Measurements from ENCODE around the gene CFAP126.
A peak's percentile ranks its signal among the peaks of the same experiment; 100 is the strongest.
"Not testable (repeated sequence)": the region's sequence is repeated elsewhere in the genome, so short reads cannot be mapped to it uniquely, and the experiment has no call there.

Gene CFAP126, protein sequence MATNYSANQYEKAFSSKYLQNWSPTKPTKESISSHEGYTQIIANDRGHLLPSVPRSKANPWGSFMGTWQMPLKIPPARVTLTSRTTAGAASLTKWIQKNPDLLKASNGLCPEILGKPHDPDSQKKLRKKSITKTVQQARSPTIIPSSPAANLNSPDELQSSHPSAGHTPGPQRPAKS

GRCh38 chr1:161367684-161368400 lies at the start of gene CFAP126:
Gene CFAP126, minus strand, starts transcription at chr1:161367876. Its CDS starts 8 bp downstream, at chr1:161367868.
- no peak for DNase-seq

DNA sequence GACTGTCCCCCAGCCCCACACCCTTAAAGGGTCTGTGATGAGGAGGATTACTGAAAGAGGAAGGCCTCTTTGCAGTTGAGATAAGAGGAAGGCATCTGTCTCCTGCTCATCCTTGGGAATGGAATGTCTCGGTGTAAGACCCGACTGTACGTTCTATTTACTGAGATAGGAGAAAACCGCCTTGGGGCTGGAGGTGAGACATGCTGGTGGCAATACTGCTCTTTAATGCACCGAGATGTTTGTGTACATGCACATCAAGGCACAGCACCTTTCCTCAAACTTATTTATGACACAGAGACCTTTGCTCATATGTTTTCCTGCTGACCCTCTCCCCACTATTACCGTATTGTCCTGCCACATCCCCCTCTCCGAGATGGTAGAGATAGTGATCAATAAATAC lies 45.4 kb upstream of the CFAP126 start:
- not testable (repeated sequence) for DNase-seq

GRCh38 chr1:161410636-161410970 lies 42.9 kb upstream of the CFAP126 start:
- DNase-seq = not testable (repeated sequence)

DNA sequence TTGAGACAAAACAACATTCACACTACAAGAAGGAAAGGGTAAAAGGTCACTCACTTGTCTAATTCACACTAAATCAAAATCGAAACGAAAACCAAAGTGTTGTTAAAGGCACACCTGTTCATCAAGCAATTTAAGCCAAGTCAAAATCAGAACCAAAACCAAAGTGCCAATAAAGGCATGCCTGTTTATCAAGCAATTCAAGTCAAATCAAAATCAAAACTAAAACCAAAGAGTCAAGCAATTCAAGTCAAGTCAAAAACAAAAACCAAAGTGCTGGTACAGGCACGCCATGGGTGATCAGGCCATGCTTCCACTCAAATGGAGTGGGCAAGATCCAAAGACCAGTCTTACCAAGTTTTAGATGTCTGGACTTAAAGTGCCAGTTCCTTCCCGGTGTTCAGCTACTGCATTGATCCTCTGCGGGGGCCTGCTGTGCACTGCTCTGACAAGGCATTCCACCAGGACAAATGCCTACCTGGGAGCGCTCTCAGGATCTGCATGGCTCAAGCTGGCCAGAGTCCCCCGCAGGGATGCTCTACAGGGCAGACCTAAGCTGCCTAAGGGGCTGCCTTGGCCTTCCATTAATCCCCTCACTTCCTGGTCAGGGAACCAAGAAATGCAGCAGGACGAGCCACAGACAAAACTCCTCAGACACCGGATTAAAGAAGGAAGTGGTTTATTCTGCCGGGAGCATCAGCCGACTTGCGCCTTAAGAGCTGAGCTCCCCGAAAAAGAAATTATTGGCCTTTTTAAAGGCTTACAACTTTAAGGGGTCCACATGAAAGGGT lies 42.4 kb upstream of the CFAP126 start:
- not testable (repeated sequence) for DNase-seq

DNA sequence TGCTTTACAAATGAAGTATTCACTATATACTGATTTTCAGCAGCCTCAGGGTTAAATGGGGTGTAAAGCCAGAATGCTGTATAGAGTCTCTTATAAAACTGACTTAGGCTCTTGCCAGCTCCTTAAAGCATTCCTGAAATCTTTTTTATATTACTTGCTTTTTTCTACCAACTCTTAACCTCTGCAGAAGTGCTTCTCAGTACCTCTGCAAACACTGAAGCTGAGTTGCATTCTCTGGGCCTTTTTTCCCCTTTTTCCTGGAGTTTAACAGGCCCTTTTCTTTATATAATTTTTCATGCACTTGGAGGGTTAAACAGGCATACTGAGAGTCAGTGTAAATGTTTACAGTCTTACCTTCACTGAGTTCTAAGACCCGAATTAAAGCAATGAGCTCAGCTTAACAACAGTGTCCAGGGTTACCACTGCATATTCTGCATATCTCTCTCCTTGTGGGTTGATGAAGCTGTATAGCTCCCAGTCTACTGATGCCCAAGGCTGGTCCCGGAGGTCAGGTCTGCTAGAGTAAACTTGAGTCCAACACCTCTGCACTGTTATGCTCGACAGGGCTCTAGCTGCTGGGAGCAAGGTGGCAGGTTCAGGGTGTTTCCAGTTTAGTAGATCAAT lies 40.9 kb upstream of the CFAP126 start:
- no peak for DNase-seq

GRCh38 chr1:161407451-161407985 lies 39.8 kb upstream of the CFAP126 start:
- no peak for DNase-seq

GRCh38 chr1:161406551-161406950 lies 38.9 kb upstream of the CFAP126 start:
- not testable (repeated sequence) for DNase-seq

DNA sequence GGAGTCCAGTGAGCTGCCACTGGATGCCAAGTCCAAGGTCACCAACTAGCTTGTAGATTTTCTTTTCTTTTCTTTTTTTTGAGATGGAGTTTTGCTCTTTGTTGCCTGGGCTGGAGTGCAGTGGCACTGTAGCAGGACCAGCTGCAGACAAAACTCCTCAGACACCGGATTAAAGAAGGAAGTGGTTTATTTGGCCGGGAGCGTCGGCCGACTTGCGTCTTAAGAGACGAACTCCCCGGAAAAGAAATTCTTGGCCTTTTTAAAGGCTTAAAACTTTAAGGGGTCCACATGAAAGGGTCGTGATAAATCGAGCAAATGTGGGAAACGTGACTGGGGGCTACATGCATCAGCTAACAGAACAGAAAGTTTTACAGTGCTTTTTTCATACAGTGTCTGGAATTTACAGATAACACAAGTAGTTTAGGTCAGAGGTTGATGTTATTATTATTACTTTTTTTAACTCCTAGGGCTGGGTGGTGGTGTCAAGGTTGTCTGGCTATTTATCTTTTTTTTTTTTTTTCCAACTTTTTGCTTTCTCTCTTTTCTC lies 36.4 kb upstream of the CFAP126 start:
- DNase-seq = no peak

DNA sequence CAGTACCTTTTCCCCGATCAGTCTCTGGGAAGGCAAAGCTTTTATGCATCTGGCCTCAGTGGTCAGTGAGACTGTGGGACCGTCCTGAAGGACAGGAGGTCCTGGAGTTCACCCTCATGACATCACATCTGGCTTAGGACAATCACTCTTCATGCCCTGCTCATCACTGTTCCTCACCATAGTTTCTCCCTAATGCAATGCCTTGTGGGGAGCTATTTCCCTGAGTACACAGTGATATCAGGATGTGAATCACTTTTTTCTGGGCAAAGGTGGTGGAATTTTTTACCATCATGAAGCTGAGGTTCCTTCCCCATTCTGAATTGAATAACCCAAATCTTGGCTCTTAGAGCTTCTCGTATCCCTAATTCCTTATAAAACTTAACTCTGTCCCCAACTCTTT lies 34.8 kb upstream of the CFAP126 start:
- DNase-seq = no peak

DNA sequence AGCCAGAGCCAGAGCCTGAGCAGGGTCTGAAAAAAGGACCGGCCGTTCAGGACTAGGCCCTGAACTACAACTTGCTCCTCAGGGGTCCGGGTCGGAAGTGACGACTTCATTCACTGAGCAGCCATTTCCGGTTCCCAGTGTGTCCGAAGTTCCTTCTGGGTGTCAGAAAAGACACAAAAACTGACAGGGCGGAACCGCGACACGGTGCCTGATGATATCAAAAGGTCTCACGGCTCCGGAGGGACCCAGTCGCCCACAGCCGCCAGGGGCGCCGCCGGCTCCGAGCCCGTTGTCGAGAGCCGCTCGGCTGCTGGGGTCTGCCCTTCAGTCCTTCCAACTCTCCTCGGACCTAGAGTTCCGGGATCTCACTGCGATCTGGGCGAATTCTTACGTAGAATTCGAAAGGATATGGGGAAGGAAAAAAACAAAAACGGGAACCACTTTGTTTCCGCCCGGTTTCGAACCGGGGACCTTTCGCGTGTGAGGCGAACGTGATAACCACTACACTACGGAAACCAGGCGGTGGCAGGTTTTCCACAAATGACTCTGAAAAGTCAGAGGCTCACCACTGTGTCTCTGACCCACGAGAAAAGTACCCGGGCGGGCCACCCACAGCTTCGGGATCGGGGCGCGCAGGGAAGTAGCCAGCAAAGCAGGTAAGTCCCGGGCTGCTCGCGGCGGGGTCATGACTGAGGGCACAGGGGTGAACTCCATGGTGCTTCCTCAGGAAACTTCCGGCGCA lies 31.8 kb upstream of the CFAP126 start:
- peak; percentile 81 for DNase-seq

- DNase-seq = no peak
Measured at GRCh38 chr1:161398900-161399256, 31.2 kb upstream of the CFAP126 start.

- DNase-seq = not testable (repeated sequence)
Measured at GRCh38 chr1:161397038-161397437, 29.4 kb upstream of the CFAP126 start.

DNA sequence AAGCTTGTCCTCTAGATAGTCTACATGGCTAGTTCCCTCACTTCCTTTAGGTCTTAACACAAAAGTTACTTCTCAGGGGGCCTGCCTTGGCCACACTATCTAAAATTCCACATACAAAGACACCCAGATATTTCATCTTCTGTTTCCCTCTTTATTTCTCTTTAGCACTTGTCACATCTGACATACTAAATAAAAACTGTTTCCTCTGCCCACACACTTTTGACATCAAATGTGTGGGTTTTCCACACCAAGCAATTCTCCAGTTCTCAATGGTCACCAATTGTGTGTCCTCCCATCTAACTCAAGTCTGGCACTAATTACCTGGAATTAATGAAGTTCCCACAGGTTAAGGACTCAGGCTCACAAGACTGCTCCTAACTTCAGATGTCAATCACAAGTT lies 25.5 kb upstream of the CFAP126 start:
- no peak for DNase-seq

GRCh38 chr1:161391611-161392010 lies 23.9 kb upstream of the CFAP126 start:
- no peak for DNase-seq

- not testable (repeated sequence) for DNase-seq
Measured at GRCh38 chr1:161391136-161391535, 23.5 kb upstream of the CFAP126 start.

DNA sequence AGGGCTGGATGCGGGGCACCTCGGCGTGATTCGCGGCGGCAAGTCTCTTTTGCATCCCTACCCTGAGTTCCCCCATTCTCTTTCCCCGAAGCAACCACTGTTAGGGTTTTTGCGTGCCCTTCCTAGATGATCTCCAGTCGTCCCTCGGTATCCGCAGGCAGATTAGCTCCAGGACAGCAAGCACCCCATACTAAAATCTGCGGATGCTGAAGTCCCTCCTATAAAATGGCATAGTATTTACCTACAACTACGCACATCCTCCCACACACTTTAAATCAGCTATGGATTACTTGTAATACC lies 22.8 kb upstream of the CFAP126 start:
- no peak for DNase-seq

DNA sequence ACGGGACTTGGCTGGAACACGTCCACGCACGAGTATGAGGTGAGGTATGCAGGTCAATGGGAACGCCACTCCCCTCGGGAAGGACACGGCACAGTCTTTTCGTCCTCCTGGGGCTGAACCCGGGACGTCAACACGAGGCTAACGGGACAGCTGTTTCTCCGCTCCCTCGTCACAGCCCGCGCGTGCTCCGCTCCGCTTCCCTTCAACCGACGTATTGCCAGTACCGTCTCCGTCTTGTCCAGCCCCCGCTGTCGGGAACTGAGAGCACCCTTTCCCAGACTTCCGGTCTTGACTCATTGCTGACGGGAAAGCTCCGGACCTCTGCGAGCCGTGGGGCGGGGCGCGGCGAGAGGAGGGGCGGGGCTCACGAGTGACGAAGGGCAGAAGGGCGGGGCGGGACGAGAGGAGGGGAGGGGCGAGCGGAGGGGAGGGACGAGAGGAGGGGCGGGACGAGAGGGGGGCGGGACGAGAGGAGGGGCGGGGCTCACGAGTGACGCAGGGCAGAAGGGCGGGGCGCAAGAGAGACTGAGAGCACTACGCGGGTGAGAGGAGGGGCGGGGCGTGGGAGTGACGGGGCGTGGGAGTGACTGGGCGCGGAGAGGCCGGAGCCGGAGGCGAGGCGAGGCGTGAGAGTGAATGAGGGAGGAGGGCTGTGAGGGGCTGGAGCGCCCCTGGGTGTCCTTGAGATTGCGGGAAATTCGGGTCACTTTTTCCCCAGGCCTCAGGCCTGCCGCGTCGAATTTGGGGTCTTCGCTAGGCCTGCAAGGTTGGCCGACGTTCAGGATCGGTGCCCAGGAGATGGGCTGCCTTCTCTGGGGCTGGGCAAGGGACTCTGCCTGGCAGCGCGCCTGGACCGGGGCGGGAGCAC lies 22.2 kb upstream of the CFAP126 start:
- DNase-seq = peak; percentile 93

DNA sequence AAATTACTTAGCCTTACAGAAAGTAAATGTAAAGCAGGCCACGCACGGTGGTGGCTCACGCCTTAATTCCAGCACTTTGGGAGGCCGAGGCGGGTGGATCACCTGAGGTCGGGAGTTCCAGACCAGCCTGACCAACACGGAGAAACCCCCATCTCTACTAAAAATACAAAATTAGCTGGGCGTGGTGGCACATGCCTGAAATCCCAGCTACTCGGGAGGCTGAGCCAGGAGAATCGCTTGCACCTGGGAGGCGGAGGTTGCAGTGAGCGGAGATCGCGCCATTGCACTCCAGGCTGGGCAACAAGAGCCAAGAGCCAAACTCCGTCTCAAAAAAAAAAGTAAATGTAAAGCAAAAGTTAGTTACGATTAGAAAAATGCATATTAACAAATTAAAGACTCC lies 21.5 kb upstream of the CFAP126 start:
- DNase-seq = not testable (repeated sequence)

- no peak for DNase-seq
Measured at GRCh38 chr1:161388639-161389038, 21.0 kb upstream of the CFAP126 start.

DNA sequence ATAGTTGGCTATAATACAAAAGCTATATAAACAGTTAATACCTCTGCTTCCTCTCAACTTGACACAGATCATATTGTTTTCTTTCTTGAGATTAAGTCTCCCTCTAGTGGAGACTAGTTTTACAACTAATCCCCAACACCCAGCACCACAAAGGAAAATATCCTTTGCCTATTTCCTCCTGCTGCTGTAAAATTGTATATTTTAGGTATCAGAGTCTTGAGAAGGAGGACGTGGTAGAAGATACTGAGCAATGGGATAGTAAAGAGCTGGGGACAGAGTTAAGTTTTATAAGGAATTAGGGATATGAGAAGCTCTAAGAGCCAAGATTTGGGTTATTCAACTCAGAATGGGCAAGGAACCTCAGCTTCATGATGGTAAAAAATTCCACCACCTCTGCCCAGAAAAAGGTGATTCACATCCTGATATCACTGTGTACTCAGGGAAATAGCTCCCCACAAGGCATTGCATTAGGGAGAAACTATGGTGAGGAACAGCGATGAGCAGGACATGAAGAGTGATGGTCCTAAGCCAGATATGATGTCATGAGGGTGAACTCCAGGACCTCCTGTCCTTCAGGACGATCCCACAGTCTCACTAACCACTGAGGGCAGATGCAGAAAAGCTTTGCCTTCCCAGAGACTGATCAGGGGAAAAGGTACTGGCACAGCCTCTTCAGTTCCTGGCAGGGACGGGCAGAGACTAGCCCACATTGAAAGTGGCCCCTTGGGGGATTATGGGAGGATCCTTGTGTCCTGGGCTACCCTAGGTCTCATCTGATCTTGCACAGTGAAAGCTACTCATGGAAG lies 14.7 kb upstream of the CFAP126 start:
- DNase-seq = peak; percentile 58

- DNase-seq = no peak
Measured at GRCh38 chr1:161381707-161382106, 14.0 kb upstream of the CFAP126 start.

All from NCI-H446 treated with DMSO at 0.1 percent for 48 hours (cell line).